ENCODE measurements around the gene USP9Y. TPM values are rescaled to one million over a fixed set of nuclear protein-coding genes. Genes with fewer than 3 reads are reported as not detected.

The USP9Y gene
- total RNA-seq, 2 experiments from 2014 or later: 18.7 to 19.4 TPM

DNA sequence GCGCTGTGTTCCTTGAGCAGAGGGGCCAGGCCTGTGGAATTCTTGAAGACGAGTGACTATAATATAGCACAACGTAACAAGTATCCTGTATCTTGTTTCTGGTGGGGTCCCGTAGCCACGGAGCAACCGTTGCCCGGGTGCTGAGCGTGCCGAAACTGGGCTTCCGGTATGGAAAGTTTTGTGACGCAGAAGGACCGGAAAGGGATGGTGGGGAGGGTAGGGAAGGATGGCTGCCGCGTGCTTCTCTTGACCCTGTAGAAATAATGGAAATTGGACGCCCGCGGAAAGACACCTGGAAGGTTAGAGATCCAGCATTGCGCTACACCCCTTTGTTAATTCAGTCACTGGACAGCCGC lies 204.5 kb downstream of the USP9Y start:
- Mint-ChIP-seq H3K4me1 (ENCODE audit: low read depth) (peaks cover 27% of the 10 kb centered on the region), H3K27me3 (ENCODE audit: low read depth) (no peaks in the 10 kb centered on the region), H3K36me3 (ENCODE audit: low read depth) (peaks cover 23% of the 10 kb centered on the region), H3K9me3 (ENCODE audit: insufficient read depth) (no peaks in the 10 kb centered on the region), H3K27ac (peak overlapping the region; percentile 100), H3K4me3 (peak overlapping the region; percentile 97)
- ChIA-PET CTCF (interaction anchor here (1.1 kb wide), 1 partner anchor 438 kb away, joined by 3 read pairs; no protein-coding TSS in a partner anchor), POLR2A (no interaction called here)
- peak; percentile 82 for DNase-seq
- peak; percentile 59 for ATAC-seq

GRCh38 chrY:12905895-12906294 lies 204.9 kb downstream of the USP9Y start:
- H3K27me3 Mint-ChIP-seq (ENCODE audit: low read depth): no peaks in the 10 kb centered on the region
- peak overlapping the region; percentile 100 for H3K27ac Mint-ChIP-seq
- POLR2A ChIA-PET: no interaction called here
- no peaks in the 10 kb centered on the region for H3K9me3 Mint-ChIP-seq (ENCODE audit: insufficient read depth)
- no peak for ATAC-seq
- peaks cover 29% of the 10 kb centered on the region for H3K4me1 Mint-ChIP-seq (ENCODE audit: low read depth)
- peaks cover 25% of the 10 kb centered on the region for H3K36me3 Mint-ChIP-seq (ENCODE audit: low read depth)
- H3K4me3 Mint-ChIP-seq: peak overlapping the region; percentile 97
- DNase-seq: peak; percentile 26
- CTCF ChIA-PET: interaction anchor here (1.1 kb wide), 1 partner anchor 438 kb away, joined by 3 read pairs; no protein-coding TSS in a partner anchor

Other genes starting within 250 kb of the USP9Y start
- 10 to 100 TPM; 74.8 to 80.6 TPM for gene DDX3Y, start 203.6 kb downstream of the USP9Y start, total RNA-seq